Activated CD8-positive, alpha-beta T cell treated with anti-CD3 and anti-CD28 coated beads, Interleukin-2, amount 10 ng/mL, durations not matched to agents 7 days and 5 days (primary cell): ENCODE results near the gene MLH3. TPM values are rescaled to one million over a fixed set of nuclear protein-coding genes. Genes with fewer than 3 reads are reported as not detected.

Experiments used
- ATAC-seq: fragments of 150-1000 bp; cut with Tn5 transposase; one replicate; pipeline ENCODE4 v1.10.0; 2021; ENCODE audit warnings: moderate library complexity
- CTCF ChIA-PET: fragments of 350-600 bp; sonication (Branson Sonifier 250); formaldehyde crosslinking; loops from one replicate; lab custom pipeline; 2021; ENCODE audit warnings: antibody characterized with exemption; lab: Charles Lee
- POLR2A ChIA-PET: fragments of 350-600 bp; sonication (Branson Sonifier 250); formaldehyde crosslinking; loops from one replicate; lab custom pipeline; 2021; ENCODE audit warnings: antibody characterized with exemption; lab: Charles Lee
- DNase-seq: peaks from one replicate; pipeline ENCODE4 v3.0.0-alpha.2; 2020
- H3K27ac Mint-ChIP-seq: one replicate; pipeline ENCODE4 v1.8.0; 2021; ENCODE audit warnings: mild to moderate bottlenecking, mixed read lengths
- H3K27me3 Mint-ChIP-seq: one replicate; pipeline ENCODE4 v1.8.0; 2021; ENCODE audit warnings: low read depth, mixed read lengths
- H3K36me3 Mint-ChIP-seq: one replicate; pipeline ENCODE4 v1.8.0; 2021; ENCODE audit warnings: low read depth, mixed read lengths
- H3K4me1 Mint-ChIP-seq: one replicate; pipeline ENCODE4 v1.8.0; 2021; ENCODE audit warnings: low read depth, mixed read lengths
- H3K4me3 Mint-ChIP-seq: one replicate; pipeline ENCODE4 v1.8.0; 2021; ENCODE audit warnings: mild to moderate bottlenecking, mixed read lengths
- H3K9me3 Mint-ChIP-seq: one replicate; pipeline ENCODE4 v1.8.0; 2022; ENCODE audit warnings: mixed read lengths; ENCODE audit not compliant: insufficient read depth
- total RNA-seq, 2 experiments: library from RNA; stranded (reverse); gene quantifications; one replicate each; pipeline ENCODE4 v1.2.3, GENCODE V29; 2021

Gene MLH3
- total RNA-seq: 10 to 100 TPM; 15.1 to 17.2 TPM

DNA sequence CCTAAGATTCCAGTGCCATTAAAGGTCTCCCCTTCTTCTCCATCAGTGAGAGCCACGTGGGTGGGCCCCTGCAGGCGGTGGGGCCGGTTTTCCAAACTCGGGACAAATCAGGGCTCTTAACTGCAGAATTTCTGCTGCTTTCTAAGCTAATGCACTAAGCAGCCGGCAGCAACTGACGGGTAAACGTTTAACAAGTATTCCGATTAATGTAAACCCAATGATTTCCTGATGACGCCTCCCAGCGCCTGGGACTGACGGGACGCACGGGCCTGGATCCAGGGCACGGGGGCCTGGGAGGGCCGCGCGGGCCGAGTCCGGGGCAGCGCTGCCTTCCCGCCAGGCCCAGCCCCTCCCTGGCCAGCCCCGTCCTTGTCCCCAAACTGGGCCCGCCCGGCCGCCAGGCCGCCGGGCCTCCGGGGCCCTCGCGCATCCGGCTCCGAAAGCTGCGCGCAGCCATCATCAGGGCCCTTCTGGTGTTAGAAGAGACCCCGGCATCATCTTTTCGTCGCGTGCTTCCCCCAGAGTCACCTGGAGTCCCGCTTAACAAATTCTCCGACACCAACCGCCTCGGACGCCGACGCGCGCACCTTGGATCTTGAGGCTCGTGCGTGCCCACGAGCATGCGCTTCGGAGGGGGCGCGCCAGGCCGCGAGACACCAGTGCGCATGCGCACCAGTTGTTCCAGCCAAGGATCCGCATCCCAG, at the start of gene MLH3:
TSS of gene MLH3 (minus strand) at position 616 of the 704 bp plus-strand sequence. CDS start 1,812 bp downstream, outside the sequence.
- peaks cover 50% of the 10 kb centered on the region for H3K4me1 Mint-ChIP-seq
- DNase-seq: peak; percentile 81
- ATAC-seq: peak; percentile 89
- POLR2A ChIA-PET: interaction anchor here (0.7 to 1.4 kb wide), 2 partner anchors 19 to 49 kb away, joined by 3 read pairs; partner anchors contain the start of gene ZC2HC1C
- peaks cover 50% of the 10 kb centered on the region for H3K36me3 Mint-ChIP-seq
- H3K27me3 Mint-ChIP-seq: no peaks in the 10 kb centered on the region
- CTCF ChIA-PET: interaction anchor here (1.1 to 2.9 kb wide), 7 partner anchors 13 to 109 kb away, joined by 3 to 12 read pairs (median 3); partner anchors contain the start of genes ACYP1 and ZC2HC1C
- H3K27ac Mint-ChIP-seq: peak within 1 kb of the TSS; percentile 91
- H3K9me3 Mint-ChIP-seq: no peaks in the 10 kb centered on the region
- H3K4me3 Mint-ChIP-seq: peak within 1 kb of the TSS; percentile 83

DNA sequence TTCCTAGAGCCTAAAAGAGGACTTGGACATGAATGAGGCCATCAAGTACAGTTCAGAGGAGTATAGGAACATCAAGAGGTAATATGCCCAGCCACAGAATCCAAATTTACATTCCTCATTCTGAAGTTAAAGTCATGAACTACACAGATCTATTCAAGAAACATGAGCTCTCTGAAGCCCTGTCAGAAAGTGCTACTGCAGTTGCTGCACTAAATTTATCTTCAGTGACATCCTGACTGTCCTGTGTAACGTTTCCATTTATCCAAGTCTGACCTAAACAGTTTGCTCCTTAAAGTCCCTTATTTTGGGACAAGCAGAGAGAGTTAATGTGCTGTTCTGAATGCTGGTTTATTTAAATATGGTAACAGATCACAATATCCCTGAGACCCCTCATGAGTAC, 47.4 kb upstream of the MLH3 start:
- H3K4me3 Mint-ChIP-seq: no peak overlapping the region
- H3K27me3 Mint-ChIP-seq: no peaks in the 10 kb centered on the region
- no peak for DNase-seq
- no peak for ATAC-seq
- H3K9me3 Mint-ChIP-seq: no peaks in the 10 kb centered on the region
- peaks cover 51% of the 10 kb centered on the region for H3K36me3 Mint-ChIP-seq
- CTCF ChIA-PET: interaction anchor here (1.2 kb wide), 1 partner anchor 10 kb away, joined by 7 read pairs; no protein-coding TSS in a partner anchor
- H3K27ac Mint-ChIP-seq: no peak overlapping the region
- H3K4me1 Mint-ChIP-seq: no peaks in the 10 kb centered on the region
- POLR2A ChIA-PET: no interaction called here

DNA sequence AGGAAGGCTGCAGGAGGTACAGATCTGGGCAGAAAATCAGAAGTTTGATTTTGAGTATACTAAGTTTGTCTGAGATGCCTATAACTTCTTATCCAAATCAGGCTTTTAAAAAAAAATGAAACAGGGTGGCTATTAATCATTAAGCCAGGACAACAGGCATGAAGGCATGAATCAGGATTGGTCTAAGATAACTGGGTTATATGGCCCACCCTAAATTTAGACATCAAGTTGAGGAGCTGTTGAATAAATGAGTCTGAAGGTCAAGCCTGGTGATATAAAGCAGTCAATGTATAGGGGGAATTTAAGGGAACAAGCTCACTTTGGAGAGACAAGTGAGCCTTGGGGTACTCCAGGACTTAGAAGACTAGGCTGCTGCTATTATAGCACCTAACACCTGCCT, 46.9 kb upstream of the MLH3 start:
- DNase-seq: no peak
- H3K27me3 Mint-ChIP-seq: no peaks in the 10 kb centered on the region

DNA sequence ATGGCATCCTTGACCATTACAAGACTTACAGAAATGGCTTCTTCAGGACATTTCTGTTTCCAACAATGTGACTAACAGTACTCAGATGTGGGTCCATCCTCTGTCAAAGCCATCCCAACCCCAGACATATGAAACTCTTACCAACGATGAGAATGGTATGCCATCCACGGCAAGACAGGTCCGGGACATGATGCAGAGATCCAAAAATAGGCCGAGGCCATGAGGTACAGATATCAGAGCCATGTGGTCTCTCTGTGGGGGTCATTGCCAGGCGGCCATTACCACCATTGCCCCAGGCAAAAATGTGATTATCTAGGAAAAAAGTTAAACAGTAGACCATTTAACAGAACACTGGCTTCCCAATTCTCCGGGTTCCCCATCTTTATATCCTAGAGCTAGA, 45.7 kb upstream of the MLH3 start:
- ATAC-seq (no peak), DNase-seq (no peak)
- POLR2A ChIA-PET: no interaction called here
- no peak overlapping the region for H3K4me3 Mint-ChIP-seq
- H3K27ac Mint-ChIP-seq: no peak overlapping the region
- no peaks in the 10 kb centered on the region for H3K27me3 Mint-ChIP-seq
- CTCF ChIA-PET: no interaction called here
- no peaks in the 10 kb centered on the region for H3K4me1 Mint-ChIP-seq
- H3K9me3 Mint-ChIP-seq: no peaks in the 10 kb centered on the region
- peaks cover 48% of the 10 kb centered on the region for H3K36me3 Mint-ChIP-seq

More for the DNA sequence above, 46.9 kb upstream of the MLH3 start:
- H3K27ac Mint-ChIP-seq: no peak overlapping the region
- H3K9me3 Mint-ChIP-seq: no peaks in the 10 kb centered on the region
- no peak overlapping the region for H3K4me3 Mint-ChIP-seq
- ChIA-PET POLR2A (no interaction called here), CTCF (interaction anchor here (0.5 to 1.2 kb wide), 2 partner anchors 10 to 194 kb away, joined by 3 to 7 read pairs; no protein-coding TSS in a partner anchor)
- H3K36me3 Mint-ChIP-seq: peaks cover 49% of the 10 kb centered on the region
- ATAC-seq: no peak
- no peaks in the 10 kb centered on the region for H3K4me1 Mint-ChIP-seq

DNA sequence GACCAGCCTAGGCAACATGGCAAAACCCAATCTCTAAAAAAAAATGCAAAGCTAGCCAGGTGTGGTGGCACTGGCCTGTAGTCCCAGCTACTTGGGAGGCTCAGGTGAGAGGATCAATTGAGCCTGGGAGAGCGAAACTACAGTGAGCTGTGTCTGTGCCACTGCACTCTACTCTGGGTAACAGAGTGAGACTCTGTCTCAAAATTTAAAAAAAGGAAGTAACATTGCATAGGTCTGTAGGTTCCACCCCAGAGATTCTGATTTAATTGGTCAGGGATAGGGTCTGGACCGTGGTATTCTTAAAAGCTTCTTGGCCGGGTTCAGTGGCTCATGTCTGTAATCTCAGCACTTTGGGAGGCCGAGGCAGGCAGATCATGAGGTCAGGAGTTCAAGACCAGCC, 44.4 kb upstream of the MLH3 start:
- H3K36me3 Mint-ChIP-seq: peaks cover 47% of the 10 kb centered on the region
- POLR2A ChIA-PET: interaction anchor here (0.7 kb wide), 1 partner anchor 26 kb away, joined by 3 read pairs; the partner anchor contains the start of gene ZC2HC1C
- no peak for ATAC-seq
- H3K4me3 Mint-ChIP-seq: no peak overlapping the region
- H3K27ac Mint-ChIP-seq: no peak overlapping the region
- no peak for DNase-seq
- H3K27me3 Mint-ChIP-seq: no peaks in the 10 kb centered on the region
- H3K4me1 Mint-ChIP-seq: no peaks in the 10 kb centered on the region
- no peaks in the 10 kb centered on the region for H3K9me3 Mint-ChIP-seq
- CTCF ChIA-PET: interaction anchor here (0.8 to 1.1 kb wide), 3 partner anchors 201 to 477 kb away, joined by 3 read pairs; no protein-coding TSS in a partner anchor

DNA sequence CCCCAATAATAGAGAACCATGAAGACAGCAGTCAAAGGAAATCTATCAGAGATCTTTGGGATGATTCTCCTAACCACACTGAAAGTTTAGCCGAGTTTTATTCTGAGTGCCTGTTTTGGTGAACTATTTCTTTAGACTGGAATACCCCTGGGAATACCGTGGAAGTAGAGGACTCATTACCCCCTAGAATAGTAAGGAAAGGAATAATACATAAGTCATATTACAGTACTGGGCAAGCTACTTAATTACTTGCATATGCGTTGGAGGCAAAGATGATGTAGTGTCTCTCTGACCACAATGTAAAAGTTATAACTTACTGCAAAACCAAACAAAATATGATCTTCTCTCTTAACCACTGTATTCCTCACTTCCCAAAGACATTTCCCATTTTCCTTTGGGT, 43.6 kb upstream of the MLH3 start:
- ATAC-seq (no peak), DNase-seq (no peak)
- Mint-ChIP-seq H3K36me3 (peaks cover 46% of the 10 kb centered on the region), H3K4me1 (no peaks in the 10 kb centered on the region), H3K4me3 (no peak overlapping the region), H3K9me3 (no peaks in the 10 kb centered on the region), H3K27ac (no peak overlapping the region), H3K27me3 (no peaks in the 10 kb centered on the region)
- ChIA-PET POLR2A (no interaction called here), CTCF (interaction anchor here (1.0 to 1.1 kb wide), 2 partner anchors 201 to 477 kb away, joined by 3 read pairs; no protein-coding TSS in a partner anchor)

DNA sequence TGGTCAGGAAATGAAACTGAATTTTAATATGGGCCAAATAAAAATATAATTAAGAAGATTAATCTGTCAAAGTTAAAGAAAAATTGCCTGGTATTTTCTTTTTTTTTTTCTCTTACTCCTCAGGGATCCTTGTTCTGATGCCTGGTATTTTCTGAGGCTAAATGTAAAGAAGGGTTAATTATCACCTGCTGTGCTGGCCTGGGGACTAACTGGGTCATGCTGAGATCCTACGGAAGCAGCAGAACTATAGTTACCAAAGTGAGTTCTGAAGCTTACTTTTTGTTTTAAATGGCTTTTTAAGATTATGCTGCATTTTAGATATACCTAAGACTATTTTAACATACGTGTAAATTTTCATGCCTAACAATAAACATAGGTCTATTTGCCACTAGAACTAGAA, 41.4 kb upstream of the MLH3 start:
- no peaks in the 10 kb centered on the region for H3K9me3 Mint-ChIP-seq
- ChIA-PET POLR2A (no interaction called here), CTCF (no interaction called here)
- no peak overlapping the region for H3K27ac Mint-ChIP-seq
- no peaks in the 10 kb centered on the region for H3K27me3 Mint-ChIP-seq
- no peak overlapping the region for H3K4me3 Mint-ChIP-seq
- DNase-seq (no peak), ATAC-seq (no peak)
- H3K36me3 Mint-ChIP-seq: peaks cover 32% of the 10 kb centered on the region
- H3K4me1 Mint-ChIP-seq: no peaks in the 10 kb centered on the region

DNA sequence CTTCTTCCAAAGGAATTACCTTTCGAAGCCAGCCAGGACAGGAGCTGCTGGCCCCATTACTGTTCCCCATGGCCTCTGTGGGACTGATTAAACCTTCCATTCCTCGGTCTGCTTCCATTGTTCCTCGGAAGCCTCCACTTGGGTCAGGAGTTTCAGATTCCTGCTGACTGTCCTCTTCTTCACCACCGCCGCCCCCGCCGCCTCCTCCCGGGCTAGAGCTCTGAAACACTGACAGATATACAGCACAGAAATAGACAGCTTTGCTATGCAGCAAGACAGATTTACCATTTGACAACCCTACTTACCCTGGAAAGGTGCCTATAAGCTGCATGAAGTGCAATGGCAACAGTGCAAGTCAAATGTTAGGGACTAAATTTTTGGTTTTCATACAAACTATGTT, 40.0 kb upstream of the MLH3 start:
- ChIA-PET CTCF (interaction anchor here (0.9 to 5.0 kb wide), 5 partner anchors 14 to 249 kb away, joined by 3 to 86 read pairs (median 4); no protein-coding TSS in a partner anchor), POLR2A (no interaction called here)
- H3K27me3 Mint-ChIP-seq: no peaks in the 10 kb centered on the region
- H3K9me3 Mint-ChIP-seq: no peaks in the 10 kb centered on the region
- peaks cover 35% of the 10 kb centered on the region for H3K36me3 Mint-ChIP-seq
- ATAC-seq (no peak), DNase-seq (no peak)
- H3K4me3 Mint-ChIP-seq: no peak overlapping the region
- H3K27ac Mint-ChIP-seq: peak overlapping the region; percentile 13
- H3K4me1 Mint-ChIP-seq: no peaks in the 10 kb centered on the region

DNA sequence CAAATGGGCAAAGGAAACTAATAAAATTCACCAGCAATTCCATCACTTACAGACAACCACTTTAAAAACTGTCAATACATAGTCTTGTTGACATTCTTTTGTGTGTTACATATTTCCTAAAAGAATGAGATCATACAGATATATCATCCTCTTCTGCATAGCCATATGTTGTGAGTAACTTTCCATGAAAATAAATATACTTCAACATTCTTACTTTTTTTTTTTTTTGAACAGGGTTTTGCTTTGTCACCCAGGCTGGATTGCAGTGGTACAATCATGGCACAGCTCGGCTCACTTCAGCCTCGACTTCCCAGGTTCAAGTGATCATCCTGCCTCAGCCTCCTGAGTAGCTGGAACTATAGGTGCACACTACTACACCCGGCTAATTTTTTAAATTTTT, 39.1 kb upstream of the MLH3 start:
- DNase-seq: no peak
- ChIA-PET CTCF (interaction anchor here (1.4 to 5.0 kb wide), 4 partner anchors 15 to 249 kb away, joined by 3 to 86 read pairs (median 6); no protein-coding TSS in a partner anchor), POLR2A (interaction anchor here (0.7 kb wide), 1 partner anchor 184 kb away, joined by 3 read pairs; no protein-coding TSS in a partner anchor)
- H3K36me3 Mint-ChIP-seq: peaks cover 40% of the 10 kb centered on the region
- H3K27ac Mint-ChIP-seq: no peak overlapping the region
- H3K9me3 Mint-ChIP-seq: no peaks in the 10 kb centered on the region
- H3K27me3 Mint-ChIP-seq: no peaks in the 10 kb centered on the region
- no peak overlapping the region for H3K4me3 Mint-ChIP-seq
- H3K4me1 Mint-ChIP-seq: no peaks in the 10 kb centered on the region
- no peak for ATAC-seq

DNA sequence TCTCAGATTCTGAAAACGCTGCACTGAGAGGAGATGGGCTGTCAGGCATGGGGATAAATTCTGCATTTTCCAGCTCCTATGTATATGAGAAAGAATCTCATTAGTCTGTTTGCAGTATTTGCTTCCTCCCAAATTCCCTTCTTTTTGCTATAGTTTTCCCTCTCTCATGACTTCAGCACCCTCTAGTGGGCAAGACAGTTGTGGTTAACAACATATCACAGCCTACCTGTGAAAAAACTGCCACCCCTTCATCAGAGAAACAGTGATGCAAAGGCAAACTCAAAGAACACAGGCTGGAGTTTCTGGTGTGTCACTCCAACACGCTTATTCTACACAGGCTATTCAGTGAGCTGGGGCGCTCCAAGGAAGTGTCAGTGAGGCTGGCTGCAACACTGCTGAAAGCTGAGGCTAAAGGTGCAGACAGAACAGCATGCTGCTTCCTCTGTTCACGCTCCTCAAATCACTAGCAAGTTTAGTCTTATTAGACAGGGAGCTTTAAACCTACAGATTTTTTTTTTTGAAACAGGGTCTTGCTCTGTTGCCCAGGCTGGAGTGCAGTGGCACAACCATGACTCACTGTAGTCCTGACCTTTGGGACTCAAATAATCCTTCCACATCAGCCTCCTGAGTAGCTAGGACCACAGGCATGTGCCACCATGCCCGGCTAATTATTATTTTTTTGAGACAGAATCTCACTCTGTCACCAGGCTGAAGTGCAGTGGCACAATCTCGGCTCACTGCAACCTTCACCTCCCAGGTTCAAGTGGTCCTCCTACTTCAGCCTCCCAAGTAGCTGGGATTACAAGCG, 37.5 kb upstream of the MLH3 start:
- H3K4me1 Mint-ChIP-seq: no peaks in the 10 kb centered on the region
- H3K4me3 Mint-ChIP-seq: no peak overlapping the region
- ATAC-seq (peak; percentile 69), DNase-seq (peak; percentile 65)
- H3K27ac Mint-ChIP-seq: no peak overlapping the region
- no peaks in the 10 kb centered on the region for H3K9me3 Mint-ChIP-seq
- POLR2A ChIA-PET: interaction anchor here (0.6 to 1.0 kb wide), 3 partner anchors 218 to 228 kb away, joined by 3 read pairs; no protein-coding TSS in a partner anchor
- no peaks in the 10 kb centered on the region for H3K27me3 Mint-ChIP-seq
- CTCF ChIA-PET: interaction anchor here (0.6 to 5.0 kb wide), 59 partner anchors 10 to 480 kb away, joined by 3 to 86 read pairs (median 4); partner anchors contain the start of genes ACYP1, EIF2B2, MLH3 and NEK9
- peaks cover 45% of the 10 kb centered on the region for H3K36me3 Mint-ChIP-seq

DNA sequence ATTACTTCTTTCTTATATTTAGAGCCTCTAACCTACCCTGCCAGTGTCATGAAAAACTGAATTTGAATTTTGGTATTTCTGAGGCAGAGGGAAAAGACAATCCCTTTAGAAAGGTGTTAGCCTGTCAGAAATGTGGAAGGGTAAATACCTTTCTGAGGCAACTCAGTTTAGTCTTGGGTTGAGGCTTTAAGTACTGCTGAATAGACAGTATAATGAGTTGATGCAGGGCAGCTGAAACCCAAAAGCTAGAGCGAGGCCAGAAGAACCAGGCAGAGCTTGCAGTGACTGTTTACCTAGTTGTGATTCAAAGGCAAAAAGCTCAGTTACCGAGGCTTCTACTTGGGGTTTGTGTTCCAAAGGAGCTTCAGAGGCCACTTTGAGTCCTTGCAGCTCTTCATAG, 36.9 kb upstream of the MLH3 start:
- peaks cover 45% of the 10 kb centered on the region for H3K36me3 Mint-ChIP-seq
- DNase-seq: no peak
- H3K4me3 Mint-ChIP-seq: no peak overlapping the region
- no peaks in the 10 kb centered on the region for H3K27me3 Mint-ChIP-seq
- ATAC-seq: no peak
- no peaks in the 10 kb centered on the region for H3K4me1 Mint-ChIP-seq
- no peak overlapping the region for H3K27ac Mint-ChIP-seq
- POLR2A ChIA-PET: interaction anchor here (0.7 to 1.0 kb wide), 2 partner anchors 220 to 227 kb away, joined by 3 read pairs; no protein-coding TSS in a partner anchor
- CTCF ChIA-PET: interaction anchor here (0.6 to 5.0 kb wide), 53 partner anchors 10 to 479 kb away, joined by 3 to 86 read pairs (median 5); partner anchors contain the start of genes ACYP1, EIF2B2, MLH3 and NEK9
- no peaks in the 10 kb centered on the region for H3K9me3 Mint-ChIP-seq
